Measurements from ENCODE around the gene ZNF236. TPM values are rescaled to one million over a fixed set of nuclear protein-coding genes. Genes with fewer than 3 reads are reported as not detected.

ZNF236 gene
- polyA plus RNA-seq, 3 donors: 1.7 to 6.5 (median 2.4) TPM

DNA sequence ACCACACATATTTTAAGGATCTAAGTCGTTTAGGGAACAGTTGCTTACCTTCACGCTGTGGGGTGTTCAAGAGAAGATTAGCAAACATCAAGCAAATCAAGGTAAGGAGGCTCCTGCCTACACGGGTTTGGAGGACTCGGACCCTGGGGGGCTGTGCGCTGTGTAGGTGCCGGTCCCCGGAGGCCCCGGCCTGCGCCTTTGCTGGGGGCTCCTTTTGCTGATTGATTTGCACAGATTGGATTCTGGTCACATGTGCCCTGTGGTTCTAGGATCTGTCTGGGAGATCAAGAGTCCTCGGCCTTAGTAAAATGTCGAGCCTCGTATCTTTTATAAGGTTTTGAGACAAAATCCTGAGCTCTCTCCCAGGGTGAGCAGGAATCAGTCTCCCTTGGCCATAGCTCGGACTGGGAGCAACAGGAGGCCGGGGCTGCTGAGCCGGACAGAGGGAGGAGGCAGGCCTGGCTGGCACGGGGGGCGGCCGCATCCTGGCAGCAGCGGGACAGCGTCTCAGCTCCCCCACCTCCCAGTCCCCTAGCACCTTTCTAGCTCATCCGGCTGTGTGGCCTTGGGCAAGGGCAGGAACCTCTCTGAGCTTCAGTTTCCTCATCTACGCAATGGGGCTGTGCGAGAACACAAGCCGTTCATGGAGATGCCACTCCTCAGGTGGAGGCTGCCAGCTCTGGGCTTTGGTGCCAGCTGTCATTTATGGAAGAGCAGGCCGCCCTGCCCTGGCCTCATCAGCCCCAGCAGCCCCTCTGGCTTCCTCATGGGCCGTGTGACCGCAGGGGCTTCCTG lies 163.0 kb downstream of the ZNF236 start:
- 96% methylated on average over 22 of the region's 27 CpGs for WGBS (ENCODE audit: insufficient coverage)
- Histone ChIP-seq H3K27me3 (ENCODE audit: control insufficient read depth in 2 of 2, insufficient read depth in 2 of 2, low read length in 2 of 2) (no peaks in the 10 kb centered on the region), H3K4me2 (replicated peaks; ENCODE audit: extremely low read depth, low read length, poor library complexity, severe bottlenecking) (no peak overlapping the region), H3K27ac (ENCODE audit: low read depth in 1 of 2, low read length in 2 of 2) (no peak overlapping the region), H2AFZ (ENCODE audit: insufficient read depth, low read depth, low read length, poor library complexity, severe bottlenecking) (no peak overlapping the region), H3K4me3 (replicated peaks in 1 of 3; ENCODE audit: low read depth in 2 of 3, low read length in 3 of 3) (no peak overlapping the region), H3K9me3 (replicated peaks in 1 of 2; ENCODE audit: control insufficient read depth in 1 of 2, insufficient read depth in 1 of 2, low read length in 2 of 2) (no peaks in the 10 kb centered on the region), H3K79me2 (ENCODE audit: insufficient read depth, low read length) (no peaks in the 10 kb centered on the region), H3K9ac (ENCODE audit: insufficient read depth, low read length, poor library complexity, severe bottlenecking) (no peak overlapping the region), H3K36me3 (replicated peaks in 1 of 2; ENCODE audit: control insufficient read depth in 1 of 2, insufficient read depth in 2 of 2, low read length in 2 of 2) (no peaks in the 10 kb centered on the region), H4K20me1 (ENCODE audit: insufficient read depth, low read length) (no peaks in the 10 kb centered on the region), H3K4me1 (ENCODE audit: control insufficient read depth in 1 of 2, insufficient read depth in 2 of 2, low read length in 2 of 2) (peaks cover 15 to 16% of the 10 kb centered on the region in 2 donors)
- no peak overlapping the region for H3K4me3 Mint-ChIP-seq
- no peak for DNase-seq
- no peak for TF ChIP-seq CTCF (IDR thresholded peaks at IDR 0.05)
- H3K36me3 Mint-ChIP-seq: peaks cover 0 to 1% of the 10 kb centered on the region in 2 donors
- H3K9me3 Mint-ChIP-seq: peaks cover 0 to 2% (median 0%) of the 10 kb centered on the region in 7 donors
- peaks cover 1 to 7% (median 2%) of the 10 kb centered on the region in 3 donors for H3K27me3 Mint-ChIP-seq (ENCODE audit: low read depth in 3 of 3)
- H3K4me1 Mint-ChIP-seq: peaks cover 18% of the 10 kb centered on the region
- intact Hi-C loops (cut with micrococcal nuclease): loop anchor here in 1 of 2 donors (10.0 kb wide), 1 partner anchor 181 kb away; no protein-coding TSS in a partner anchor
- no peak overlapping the region for H3K27ac Mint-ChIP-seq

GRCh38 chr18:76985951-76986236 lies 163.5 kb downstream of the ZNF236 start:
- no peak for DNase-seq
- no peak for TF ChIP-seq CTCF (IDR thresholded peaks at IDR 0.05)
- H3K27ac Mint-ChIP-seq: no peak overlapping the region
- no peaks in the 10 kb centered on the region for H4K20me1 ChIP-seq (ENCODE audit: insufficient read depth, low read length)
- 93% methylated on average over 7 of the region's 9 CpGs for WGBS (ENCODE audit: insufficient coverage)
- H3K9ac ChIP-seq (ENCODE audit: insufficient read depth, low read length, poor library complexity, severe bottlenecking): no peak overlapping the region
- H3K4me2 ChIP-seq (replicated peaks; ENCODE audit: extremely low read depth, low read length, poor library complexity, severe bottlenecking): no peak overlapping the region
- no peaks in the 10 kb centered on the region for H3K9me3 ChIP-seq (replicated peaks in 1 of 2; ENCODE audit: control insufficient read depth in 1 of 2, insufficient read depth in 1 of 2, low read length in 2 of 2)
- H3K79me2 ChIP-seq (ENCODE audit: insufficient read depth, low read length): no peaks in the 10 kb centered on the region
- H3K4me1 ChIP-seq (ENCODE audit: control insufficient read depth in 1 of 2, insufficient read depth in 2 of 2, low read length in 2 of 2): peaks cover 19% of the 10 kb centered on the region in 2 donors
- H3K27me3 ChIP-seq (ENCODE audit: control insufficient read depth in 2 of 2, insufficient read depth in 2 of 2, low read length in 2 of 2): no peaks in the 10 kb centered on the region
- no peak overlapping the region for H2AFZ ChIP-seq (ENCODE audit: insufficient read depth, low read depth, low read length, poor library complexity, severe bottlenecking)
- peaks cover 1 to 5% (median 3%) of the 10 kb centered on the region in 3 donors for H3K27me3 Mint-ChIP-seq (ENCODE audit: low read depth in 3 of 3)
- intact Hi-C loops (cut with micrococcal nuclease): loop anchor here in 1 of 2 donors (10.0 kb wide), 1 partner anchor 181 kb away; no protein-coding TSS in a partner anchor
- no peaks in the 10 kb centered on the region for H3K36me3 ChIP-seq (replicated peaks in 1 of 2; ENCODE audit: control insufficient read depth in 1 of 2, insufficient read depth in 2 of 2, low read length in 2 of 2)
- H3K4me3 ChIP-seq (replicated peaks in 1 of 3; ENCODE audit: low read depth in 2 of 3, low read length in 3 of 3): no peak overlapping the region
- H3K36me3 Mint-ChIP-seq: peaks cover 0 to 1% of the 10 kb centered on the region in 2 donors
- no peak overlapping the region for H3K4me3 Mint-ChIP-seq
- no peak overlapping the region for H3K27ac ChIP-seq (ENCODE audit: low read depth in 1 of 2, low read length in 2 of 2)
- peaks cover 0 to 2% (median 0%) of the 10 kb centered on the region in 7 donors for H3K9me3 Mint-ChIP-seq
- peaks cover 22% of the 10 kb centered on the region for H3K4me1 Mint-ChIP-seq
